GM12872 (cell line): ENCODE results near the gene GABRG3.

Source experiments
- CTCF ChIP-seq: IDR thresholded peaks from 3 replicates; pipeline ENCODE4 v1.5.1; 2011; ENCODE audit warnings: low read depth, mild to moderate bottlenecking, low read length, moderate library complexity; ENCODE audit not compliant: insufficient read depth

GABRG3 gene

DNA sequence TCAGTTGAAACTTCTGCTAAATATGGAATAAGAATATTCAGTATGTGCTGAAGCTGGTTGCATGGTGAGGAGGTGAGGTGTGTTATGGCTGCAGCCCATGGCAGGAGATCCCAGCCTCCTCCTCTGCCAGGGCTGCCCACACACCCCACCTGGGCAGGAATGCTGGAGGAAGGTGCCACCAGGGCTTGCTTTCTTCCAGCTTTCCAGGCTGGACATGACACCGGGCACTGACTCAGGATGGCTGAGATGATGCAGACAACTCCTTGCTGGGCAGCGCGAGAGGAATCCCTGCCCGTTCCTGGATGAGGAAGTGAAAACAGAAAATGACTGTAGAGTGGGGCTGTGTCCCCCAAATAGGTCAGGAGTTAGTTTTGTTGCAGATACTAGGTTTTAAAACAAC is 14.1 kb downstream of the GABRG3 start:
- no peak for TF ChIP-seq CTCF

DNA sequence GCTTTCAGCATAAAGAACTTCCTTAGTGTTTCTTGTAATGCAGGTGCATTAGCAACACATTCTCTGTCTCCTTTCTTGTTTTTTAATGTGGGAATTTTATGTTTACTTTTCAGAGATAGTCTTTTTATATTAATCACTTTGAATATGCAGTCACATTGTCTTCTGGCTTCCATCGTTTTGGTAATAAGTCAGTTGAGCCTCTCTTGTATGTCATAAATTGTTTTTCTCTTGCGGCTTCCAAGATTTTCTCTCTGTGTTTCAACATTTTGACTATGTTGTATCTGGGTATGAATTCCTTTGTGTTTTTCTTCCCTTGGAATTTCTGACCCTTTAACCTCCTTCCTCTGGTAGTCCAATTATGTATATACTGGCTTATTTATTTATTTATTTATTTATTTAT is 25.3 kb downstream of the GABRG3 start:
- TF ChIP-seq CTCF, result no peak

GRCh38 chr15:27017168-27017809 is 46.3 kb downstream of the GABRG3 start:
- TF ChIP-seq CTCF, result peak; percentile 68

DNA sequence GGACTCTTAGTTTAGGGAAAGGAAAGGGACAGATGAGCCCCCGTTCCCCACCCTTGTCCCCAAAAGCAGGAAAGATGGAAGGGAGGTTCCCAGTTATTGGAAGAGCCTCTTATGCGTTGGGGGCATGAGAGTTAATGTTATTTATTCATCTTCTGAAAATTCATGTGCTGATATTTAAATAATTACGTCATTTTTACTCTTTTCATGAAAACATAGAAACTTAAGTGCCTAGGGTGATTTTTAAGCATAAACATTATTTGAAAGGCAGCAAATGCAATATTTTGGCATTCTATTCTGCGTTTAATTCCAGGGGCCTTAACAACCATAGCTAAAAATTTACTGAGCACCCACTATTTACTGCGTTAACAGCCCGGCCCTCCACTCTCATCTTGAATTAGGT is 48.7 kb downstream of the GABRG3 start:
- no peak for TF ChIP-seq CTCF

GRCh38 chr15:27025481-27025966 is 54.5 kb downstream of the GABRG3 start:
- TF ChIP-seq CTCF, result no peak

DNA sequence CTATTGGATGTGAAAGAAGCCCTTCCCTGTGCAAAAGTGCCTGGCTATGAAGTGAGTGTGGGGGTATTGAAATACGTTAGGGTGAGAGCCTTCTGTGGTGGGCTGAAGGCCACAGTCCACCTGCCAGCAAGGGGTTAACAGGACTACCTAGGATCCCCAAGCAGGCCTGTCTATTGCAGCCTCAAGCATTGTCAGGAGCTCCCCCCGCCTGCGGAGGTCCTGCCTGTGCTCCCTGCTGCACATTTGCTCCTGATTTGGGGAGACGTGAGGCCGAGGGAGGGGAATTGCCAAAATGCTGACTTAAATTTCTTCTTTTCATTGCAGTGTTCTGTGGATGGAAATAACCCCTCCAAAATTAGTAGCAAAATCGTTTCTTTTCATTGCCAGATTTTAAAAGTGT is 56.2 kb downstream of the GABRG3 start:
- no peak for TF ChIP-seq CTCF

GRCh38 chr15:27028858-27029477 is 58.0 kb downstream of the GABRG3 start:
- TF ChIP-seq CTCF, result no peak
